A549 (cell line): ENCODE results near the gene DIAPH2. TPM values are rescaled to one million over a fixed set of nuclear protein-coding genes. Genes with fewer than 3 reads are reported as not detected.
A peak's percentile ranks its signal among the peaks of the same experiment; 100 is the strongest.

ENCODE experiments used
- ATAC-seq, 2 experiments: fragments of 200-7000 bp in 1 of 2; fragments of >200 bp in 1 of 2; cut with Nextera tagmentation in 1 of 2; cut with Tn5 transposase in 1 of 2; 3 replicates each; pipeline versions ENCODE4 v1.8.0 to v1.9.1; 2018 to 2020; ENCODE audit warnings: mild to moderate bottlenecking in 1 of 2, moderate library complexity in 1 of 2
- CTCF ChIA-PET: fragments of 300-600 bp; sonication (Branson Sonifier 250); formaldehyde crosslinking; extraction: SDS; loops from one replicate; lab custom pipeline; 2021; ENCODE audit warnings: antibody characterized with exemption, inconsistent platforms; lab: Yijun Ruan, JAX
- POLR2A ChIA-PET: fragments of 350-600 bp; formaldehyde crosslinking; extraction: SDS; loops from one replicate; lab custom pipeline; 2021; ENCODE audit warnings: antibody characterized with exemption, inconsistent platforms; lab: Yijun Ruan, JAX
- DNase-seq, 2 experiments: peaks; one replicate each; pipeline versions ENCODE4 v3.0.0 to v3.0.0-alpha.2; 2011 to 2016; ENCODE audit warnings: low read depth in 1 of 2, low spot score in 1 of 2
- FAIRE-seq: peaks from 2 replicates; lab custom pipeline; 2011; peaks lifted over from hg19 to GRCh38; lab: Jason Lieb, UNC
- H3K27ac ChIP-seq, 2 experiments: fragments of >200 bp; sonication (Bioruptor Twin); formaldehyde crosslinking; 3 replicates each; pipeline ENCODE4 v1.5.1; 2016 to 2017
- H3K4me1 ChIP-seq: fragments of >200 bp; sonication (Bioruptor Twin); formaldehyde crosslinking; 3 replicates; pipeline ENCODE4 v1.6.1; 2016
- H3K4me2 ChIP-seq: fragments of >200 bp; sonication (Bioruptor Twin); formaldehyde crosslinking; 3 replicates; pipeline ENCODE4 v1.6.1; 2016
- H3K4me3 ChIP-seq: fragments of >200 bp; sonication (Bioruptor Twin); formaldehyde crosslinking; 3 replicates; pipeline ENCODE4 v1.5.1; 2016
- H3K9me3 ChIP-seq: fragments of >200 bp; sonication (Bioruptor Twin); formaldehyde crosslinking; 3 replicates; pipeline ENCODE4 v1.6.1; 2016
- BHLHE40 ChIP-seq: IDR thresholded peaks from 2 replicates; pipeline ENCODE4 v1.6.1; 2012; ENCODE audit warnings: low read depth, low read length, inconsistent platforms
- CBX2 ChIP-seq: fragments of 200-600 bp; sonication (generic); IDR thresholded peaks from 2 replicates; pipeline ENCODE4 v1.6.1; 2016; ENCODE audit warnings: low read depth, mild to moderate bottlenecking, borderline replicate concordance
- CBX8 ChIP-seq: fragments of 200-600 bp; sonication (generic); IDR thresholded peaks from 2 replicates; pipeline ENCODE4 v1.6.1; 2016
- CEBPB ChIP-seq, 2 experiments: fragments of >200 bp in 1 of 2; sonication (Bioruptor Twin) in 1 of 2; formaldehyde crosslinking in 1 of 2; IDR thresholded peaks; 2 replicates each; pipeline ENCODE4 v1.6.1; 2012 to 2016
- CTCF ChIP-seq: fragments of >200 bp; sonication (Bioruptor Twin); formaldehyde crosslinking; IDR thresholded peaks from 3 replicates; pipeline ENCODE4 v1.5.1; 2016
- EHMT2 ChIP-seq: fragments of 200-600 bp; sonication (generic); IDR thresholded peaks from 2 replicates; pipeline ENCODE4 v1.6.1; 2016; ENCODE audit warnings: antibody characterized with exemption, low read depth, mild to moderate bottlenecking, moderate library complexity
- FOSL2 ChIP-seq, 2 experiments: fragments of 450-650 bp in 1 of 2; fragments of >200 bp in 1 of 2; sonication (Bioruptor Twin) in 1 of 2; formaldehyde crosslinking; IDR thresholded peaks; 2 replicates each; pipeline versions ENCODE4 v1.5.0 to v1.6.1; 2016 to 2020; ENCODE audit warnings: mild to moderate bottlenecking in 1 of 2, moderate library complexity in 1 of 2
- FOXS1 ChIP-seq: fragments of 250-450 bp; sonication (Bioruptor Pico); IDR thresholded peaks from 2 replicates; pipeline ENCODE4 v1.5.0; 2020; ENCODE audit warnings: mild to moderate bottlenecking, moderate library complexity
- MAZ ChIP-seq: fragments of 150-350 bp; IDR thresholded peaks from 2 replicates; pipeline ENCODE4 v1.6.1; 2014; ENCODE audit warnings: antibody characterized with exemption, low read depth, low read length, borderline replicate concordance
- MYC ChIP-seq: IDR thresholded peaks from 2 replicates; pipeline ENCODE4 v1.6.1; 2012; ENCODE audit warnings: mild to moderate bottlenecking, inconsistent platforms, low read length, improper control_type of control experiment, borderline replicate concordance
- NFE2L2 ChIP-seq: fragments of 150-350 bp; conservative IDR thresholded peaks from 2 replicates; pipeline ENCODE4 v1.6.1; 2014; ENCODE audit warnings: low read length
- NPAS2 ChIP-seq: fragments of 250-450 bp; sonication (Bioruptor Pico); IDR thresholded peaks from 2 replicates; pipeline ENCODE4 v1.8.0; 2022; ENCODE audit warnings: mild to moderate bottlenecking, moderate library complexity, borderline replicate concordance
- RCOR1 ChIP-seq: fragments of 150-350 bp; IDR thresholded peaks from 2 replicates; pipeline ENCODE4 v1.6.1; 2014; ENCODE audit warnings: antibody characterized with exemption, low read length, low read depth
- RFX5 ChIP-seq: fragments of 450-650 bp; IDR thresholded peaks from 2 replicates; pipeline ENCODE4 v1.7.1; 2014; ENCODE audit warnings: antibody characterized with exemption, mild to moderate bottlenecking, moderate library complexity
- ZNF302 ChIP-seq: fragments of 250-450 bp; sonication (Bioruptor Pico); IDR thresholded peaks from 2 replicates; pipeline ENCODE4 v1.9.0; 2021; ENCODE audit warnings: inconsistent platforms, mild to moderate bottlenecking, moderate library complexity
- WGBS: methylation state at CpG from one replicate; pipeline ENCODE4 v1.1.6; 2017; ENCODE audit errors: missing lambda C conversion rate; 5-methylcytosine and 5-hydroxymethylcytosine counted together
- polyA plus RNA-seq, 4 experiments: library from polyadenylated mRNA; depleted of rRNA in 3 of 4; stranded (reverse); fragments of >200 nt; fragmentation: RNase III in 1 of 4; extraction: RNeasy Plus Mini Kit Qiagen cat#74134 plus additional on column Dnase treatment in 1 of 4; gene quantifications; 2 replicates in 3 of 4; 3 replicates in 1 of 4; pipeline ENCODE4 v1.2.3, GENCODE V29; 2011 to 2017
- TF ChIP-seq, protein P1 (sequence below): IDR thresholded peaks from 2 replicates; pipeline ENCODE4 v1.6.1; 2012; ENCODE audit warnings: low read depth, borderline replicate concordance
- TF ChIP-seq, protein P2 (sequence below): fragments of 250-450 bp; sonication (Bioruptor Pico); IDR thresholded peaks from 2 replicates; pipeline ENCODE4 v1.5.0; 2020; ENCODE audit warnings: low read depth, mild to moderate bottlenecking, moderate library complexity
- TF ChIP-seq, protein P3 (sequence below): IDR thresholded peaks from 2 replicates; pipeline ENCODE4 v1.6.1; 2012

The DIAPH2 gene
- polyA plus RNA-seq, 2 of the 4 experiments (the other 2 are of a cell fraction) = 3.7 to 10.0 TPM

DNA sequence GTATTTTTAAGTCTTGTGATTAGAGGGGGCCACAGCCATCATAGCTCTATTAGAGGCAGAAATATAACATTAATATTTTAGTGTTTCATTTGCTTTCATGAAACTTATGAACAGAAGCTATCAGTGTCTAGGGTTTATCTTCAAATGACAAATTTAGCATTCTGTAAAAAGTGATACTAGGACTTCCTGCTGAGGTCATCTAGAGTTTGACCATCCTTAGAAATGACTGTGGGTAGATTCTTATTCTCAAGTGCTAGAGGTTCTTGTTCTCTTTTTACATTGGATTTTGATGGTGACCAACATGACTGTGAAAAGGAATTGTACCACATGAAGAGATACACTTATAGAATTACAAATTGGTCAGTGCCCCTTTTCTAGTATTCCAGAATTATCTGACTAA lies 767.6 kb downstream of the DIAPH2 start (continued):
- TF ChIP-seq NPAS2 (no peak), RFX5 (no peak)

DNA sequence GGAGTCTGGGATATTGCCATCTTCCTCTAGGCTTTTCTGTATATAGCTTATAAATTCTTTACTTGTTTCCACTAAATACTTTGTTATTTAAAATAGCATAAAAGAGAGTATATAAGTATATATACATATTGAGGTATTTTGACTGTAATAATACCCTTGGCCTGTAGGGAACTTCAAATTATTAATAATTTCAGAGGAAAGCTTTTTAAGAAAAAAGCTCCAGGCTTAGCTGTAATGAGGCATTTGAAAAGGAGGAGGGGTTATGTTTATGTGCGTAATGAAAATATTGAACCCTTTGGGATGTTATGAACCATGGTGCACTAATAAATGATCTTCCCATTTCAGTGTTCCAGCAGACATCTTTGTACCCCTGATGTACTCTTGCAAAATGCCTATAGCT lies 777.1 kb downstream of the DIAPH2 start:
- no peak for FAIRE-seq
- H3K27ac ChIP-seq = no peak overlapping the region
- 93% methylated on average over 1 of the region's 1 CpG for WGBS
- CTCF ChIA-PET = no interaction called here
- no peak for ATAC-seq
- no peaks in the 10 kb centered on the region for H3K4me1 ChIP-seq
- H3K9me3 ChIP-seq = no peaks in the 10 kb centered on the region
- DNase-seq = no peak
- no peak overlapping the region for H3K4me3 ChIP-seq
- TF ChIP-seq FOXS1 (CRISPR knock-in tag) (no peak), NPAS2 (no peak)
- POLR2A ChIA-PET = no interaction called here
- H3K4me2 ChIP-seq = no peak overlapping the region

GRCh38 chrX:97471071-97471470 lies 786.4 kb downstream of the DIAPH2 start:
- ChIA-PET POLR2A (no interaction called here), CTCF (no interaction called here)
- no peak overlapping the region for H3K4me2 ChIP-seq
- no peak overlapping the region for H3K27ac ChIP-seq
- H3K4me1 ChIP-seq = no peaks in the 10 kb centered on the region
- H3K4me3 ChIP-seq = no peak overlapping the region
- ATAC-seq = no peak
- FAIRE-seq = no peak
- 85% methylated on average over 6 of the region's 6 CpGs for WGBS
- TF ChIP-seq ZNF302 (no peak), EHMT2 (no peak), RCOR1 (no peak)
- no peaks in the 10 kb centered on the region for H3K9me3 ChIP-seq
- DNase-seq = no peak

GRCh38 chrX:97474933-97475332 lies 790.3 kb downstream of the DIAPH2 start:
- DNase-seq = no peak
- Histone ChIP-seq H3K4me3 (no peak overlapping the region), H3K9me3 (no peaks in the 10 kb centered on the region)
- 97% methylated on average over 3 of the region's 3 CpGs for WGBS
- TF ChIP-seq CBX2 = no peak
- no peak for TF ChIP-seq BHLHE40
- TF ChIP-seq FOSL2 (IDR thresholded peaks at IDR 0.05) = no peak
- no peak for TF ChIP-seq FOSL2 (CRISPR knock-in tag; IDR thresholded peaks at IDR 0.05)
- no peak for TF ChIP-seq RCOR1
- TF ChIP-seq, all 56 proteins: peak for 0
- ChIA-PET POLR2A (no interaction called here), CTCF (no interaction called here)
- no peak overlapping the region for H3K4me2 ChIP-seq
- no peak overlapping the region for H3K27ac ChIP-seq
- peak; percentile 86 for FAIRE-seq
- no peaks in the 10 kb centered on the region for H3K4me1 ChIP-seq
- no peak for ATAC-seq

DNA sequence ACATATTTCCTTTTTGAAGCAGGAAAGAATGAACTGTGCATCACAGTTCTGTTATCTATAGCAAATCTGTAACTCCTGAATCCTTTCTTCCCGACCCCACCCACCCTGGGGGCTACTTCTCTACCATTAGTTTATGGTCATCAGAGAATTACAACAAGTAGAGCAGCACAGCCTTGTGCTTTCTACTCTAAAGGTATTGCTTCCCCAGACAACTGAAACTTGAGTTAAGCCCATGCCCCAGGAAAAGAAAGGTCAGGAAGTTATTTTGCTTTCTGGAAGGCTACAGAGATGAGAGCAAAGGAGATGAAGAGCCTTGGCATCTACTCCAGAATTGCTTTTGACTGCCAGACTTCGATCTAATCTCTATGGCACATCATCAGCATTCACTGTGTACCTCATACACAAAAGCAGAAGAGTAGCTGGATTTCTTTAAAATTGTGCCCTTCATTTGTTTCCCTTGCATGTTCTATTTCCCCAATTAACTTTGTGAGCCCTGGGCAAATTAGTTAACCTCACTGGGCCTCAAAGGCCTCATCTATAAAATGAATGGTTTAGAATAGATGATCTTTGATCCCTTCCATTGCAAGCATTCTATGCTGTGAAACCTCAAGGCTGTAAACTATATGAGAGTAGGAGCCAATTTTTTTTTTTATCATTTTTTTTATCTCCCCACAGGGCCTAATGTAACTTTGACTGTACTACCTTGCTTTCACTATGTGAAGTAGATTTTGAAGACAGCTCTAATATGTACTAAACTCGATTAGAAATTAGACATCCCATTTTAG lies 794.7 kb downstream of the DIAPH2 start:
- no peak for FAIRE-seq
- no peak for DNase-seq
- 79% methylated on average over 2 of the region's 3 CpGs for WGBS
- Histone ChIP-seq H3K4me3 (no peak overlapping the region), H3K4me2 (no peak overlapping the region), H3K9me3 (no peaks in the 10 kb centered on the region), H3K27ac (no peak overlapping the region), H3K4me1 (no peaks in the 10 kb centered on the region)
- TF ChIP-seq MAZ (no peak), NFE2L2 (no peak), MYC (no peak), CBX8 (no peak), CTCF (no peak), CEBPB (IDR thresholded peaks at IDR 0.05) (no peak)
- TF ChIP-seq, protein P1, sequence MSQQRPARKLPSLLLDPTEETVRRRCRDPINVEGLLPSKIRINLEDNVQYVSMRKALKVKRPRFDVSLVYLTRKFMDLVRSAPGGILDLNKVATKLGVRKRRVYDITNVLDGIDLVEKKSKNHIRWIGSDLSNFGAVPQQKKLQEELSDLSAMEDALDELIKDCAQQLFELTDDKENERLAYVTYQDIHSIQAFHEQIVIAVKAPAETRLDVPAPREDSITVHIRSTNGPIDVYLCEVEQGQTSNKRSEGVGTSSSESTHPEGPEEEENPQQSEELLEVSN = no peak
- TF ChIP-seq, protein P2, sequence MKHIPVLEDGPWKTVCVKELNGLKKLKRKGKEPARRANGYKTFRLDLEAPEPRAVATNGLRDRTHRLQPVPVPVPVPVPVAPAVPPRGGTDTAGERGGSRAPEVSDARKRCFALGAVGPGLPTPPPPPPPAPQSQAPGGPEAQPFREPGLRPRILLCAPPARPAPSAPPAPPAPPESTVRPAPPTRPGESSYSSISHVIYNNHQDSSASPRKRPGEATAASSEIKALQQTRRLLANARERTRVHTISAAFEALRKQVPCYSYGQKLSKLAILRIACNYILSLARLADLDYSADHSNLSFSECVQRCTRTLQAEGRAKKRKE (CRISPR knock-in tag) = no peak
- TF ChIP-seq, protein P3, sequence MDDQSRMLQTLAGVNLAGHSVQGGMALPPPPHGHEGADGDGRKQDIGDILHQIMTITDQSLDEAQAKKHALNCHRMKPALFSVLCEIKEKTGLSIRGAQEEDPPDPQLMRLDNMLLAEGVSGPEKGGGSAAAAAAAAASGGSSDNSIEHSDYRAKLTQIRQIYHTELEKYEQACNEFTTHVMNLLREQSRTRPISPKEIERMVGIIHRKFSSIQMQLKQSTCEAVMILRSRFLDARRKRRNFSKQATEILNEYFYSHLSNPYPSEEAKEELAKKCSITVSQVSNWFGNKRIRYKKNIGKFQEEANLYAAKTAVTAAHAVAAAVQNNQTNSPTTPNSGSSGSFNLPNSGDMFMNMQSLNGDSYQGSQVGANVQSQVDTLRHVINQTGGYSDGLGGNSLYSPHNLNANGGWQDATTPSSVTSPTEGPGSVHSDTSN = no peak
- ATAC-seq = no peak
- ChIA-PET POLR2A (no interaction called here), CTCF (no interaction called here)
